GM18511 (cell line): ENCODE data around the gene DDX42.
"Not testable (repeated sequence)": the region's sequence is repeated elsewhere in the genome, so short reads cannot be mapped to it uniquely, and the experiment has no call there.

Experiments used
- ATAC-seq: cut with Tn5 transposase; IDR thresholded peaks from one replicate; pipeline ENCODE4 v1.9.1; 2021; ENCODE audit warnings: mild to moderate bottlenecking, moderate library complexity; ENCODE audit not compliant: unreplicated experiment

DDX42 gene

DNA sequence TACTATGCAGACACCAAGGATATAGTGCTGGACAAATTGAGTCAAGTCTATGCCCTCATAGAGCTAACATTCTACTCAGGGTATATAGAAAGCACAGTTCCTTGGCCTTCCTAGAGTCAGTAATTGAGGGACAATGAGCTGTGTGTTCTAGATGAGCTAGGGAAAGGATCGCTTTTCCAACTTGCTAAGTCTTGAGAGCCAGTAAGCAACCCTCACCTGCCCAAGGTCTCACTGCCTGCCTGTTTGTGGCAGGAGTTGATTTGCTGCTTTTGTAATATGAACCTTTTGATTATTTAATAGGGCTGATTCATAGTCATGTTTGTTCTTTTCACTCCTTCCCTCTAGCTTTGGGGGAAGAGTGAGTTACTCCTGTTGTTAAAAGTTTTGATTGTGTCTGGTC, 6.5 kb downstream of the DDX42 start:
- ATAC-seq = no peak

DNA sequence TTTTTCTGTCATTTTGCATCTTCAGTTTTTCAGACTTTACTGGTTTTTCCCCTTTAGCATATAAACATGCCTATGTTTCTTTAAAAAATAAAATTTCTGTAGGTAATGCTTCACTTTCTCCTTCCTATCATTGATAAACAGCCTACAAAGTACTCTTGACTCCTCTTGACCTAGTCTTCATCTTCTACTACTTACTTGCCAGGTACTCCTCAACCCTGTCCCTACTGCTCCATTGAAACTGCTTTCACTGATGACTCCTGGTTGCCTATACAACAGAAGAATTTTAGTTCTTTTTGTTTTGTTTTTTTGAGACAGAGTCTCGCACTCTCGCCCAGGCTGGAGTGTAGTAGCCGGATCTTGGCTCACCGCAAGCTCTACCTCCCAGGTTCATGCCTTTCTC, 7.0 kb downstream of the DDX42 start:
- no peak for ATAC-seq

DNA sequence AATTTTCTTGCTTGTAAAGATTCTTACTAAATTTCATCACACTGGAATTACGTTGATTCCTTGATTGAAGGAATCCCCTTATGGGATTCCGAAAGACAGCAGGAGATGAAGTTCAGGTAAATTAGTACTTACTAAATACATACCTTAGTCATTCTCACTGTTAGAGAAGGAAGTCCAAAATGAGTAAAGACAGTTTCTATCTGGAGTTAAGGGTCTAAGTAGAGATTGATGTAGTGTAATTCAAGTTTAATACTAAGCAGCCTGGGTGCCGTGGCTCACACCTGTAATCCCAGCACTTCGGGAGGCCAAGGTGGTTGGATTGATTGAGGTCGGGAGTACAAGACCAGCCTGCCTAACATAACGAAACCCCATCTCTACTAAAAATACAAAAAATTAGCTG, 9.6 kb downstream of the DDX42 start:
- no peak for ATAC-seq

DNA sequence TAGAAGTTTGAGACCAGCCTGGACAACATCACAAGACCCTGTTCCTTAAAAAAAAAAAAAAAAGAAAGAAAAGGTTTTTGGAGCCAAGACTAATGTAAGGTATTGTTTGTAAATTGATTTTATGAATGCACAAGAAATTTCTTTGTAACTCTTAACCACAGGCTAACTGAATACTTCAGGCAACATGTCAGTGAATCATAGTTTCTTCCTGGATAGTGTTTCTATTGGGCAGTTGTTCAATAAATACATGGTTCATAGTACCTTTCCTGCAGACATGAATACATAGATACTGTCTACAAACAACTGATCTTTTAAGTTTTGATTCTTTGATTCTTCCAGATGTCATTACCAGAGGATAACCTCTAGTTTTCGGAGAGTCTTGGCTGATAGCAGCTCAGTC, 11.6 kb downstream of the DDX42 start:
- no peak for ATAC-seq

DNA sequence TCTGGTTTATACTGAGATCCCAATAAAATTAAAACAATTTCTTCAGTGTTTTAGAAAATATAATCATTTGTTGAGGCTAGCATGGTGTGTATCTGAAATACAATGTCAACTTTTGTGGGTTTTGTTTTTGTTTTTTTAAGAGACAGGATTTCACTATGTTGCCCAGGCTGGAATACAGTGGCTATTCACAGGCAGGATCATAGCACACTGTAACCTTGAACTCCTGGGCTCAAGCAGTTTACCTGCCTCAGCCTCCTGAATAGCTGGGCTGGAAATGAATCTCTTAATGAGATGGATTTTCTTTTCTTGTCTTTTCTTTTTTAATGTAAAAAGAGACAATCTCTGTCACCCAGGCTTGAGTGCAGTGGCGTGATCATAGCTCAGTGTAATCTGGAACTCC, 12.1 kb downstream of the DDX42 start:
- ATAC-seq = no peak

DNA sequence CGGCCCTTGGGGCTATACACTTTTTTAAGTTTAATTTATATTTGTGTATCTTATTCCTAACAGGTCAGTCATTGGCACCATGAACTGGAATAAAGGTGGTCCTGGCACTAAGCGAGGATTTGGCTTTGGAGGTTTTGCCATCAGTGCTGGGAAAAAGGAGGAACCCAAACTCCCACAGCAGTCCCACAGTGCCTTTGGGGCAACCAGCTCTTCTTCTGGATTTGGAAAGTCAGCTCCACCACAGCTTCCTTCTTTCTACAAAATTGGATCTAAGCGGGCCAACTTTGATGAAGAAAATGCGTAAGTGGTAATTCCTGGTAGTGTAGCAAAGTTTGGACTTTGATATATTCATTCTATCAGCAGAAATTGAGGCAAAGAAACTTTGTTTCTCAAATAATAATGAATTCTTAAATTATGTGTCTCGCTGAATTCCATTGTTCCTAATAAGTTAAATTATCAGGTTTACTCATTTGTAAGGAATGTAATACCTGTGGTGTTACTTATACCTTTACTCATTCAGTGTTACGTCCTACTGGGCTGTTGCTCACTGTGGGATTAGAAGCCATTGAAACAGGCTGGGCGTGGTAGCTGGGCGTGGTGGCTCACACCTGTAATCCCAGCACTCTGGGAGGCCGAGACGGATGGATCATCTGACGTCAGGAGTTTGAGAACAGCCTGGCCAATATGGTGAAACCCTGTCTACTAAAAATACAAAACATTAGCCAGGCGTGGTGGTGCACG, 13.2 kb downstream of the DDX42 start:
- ATAC-seq = no peak

DNA sequence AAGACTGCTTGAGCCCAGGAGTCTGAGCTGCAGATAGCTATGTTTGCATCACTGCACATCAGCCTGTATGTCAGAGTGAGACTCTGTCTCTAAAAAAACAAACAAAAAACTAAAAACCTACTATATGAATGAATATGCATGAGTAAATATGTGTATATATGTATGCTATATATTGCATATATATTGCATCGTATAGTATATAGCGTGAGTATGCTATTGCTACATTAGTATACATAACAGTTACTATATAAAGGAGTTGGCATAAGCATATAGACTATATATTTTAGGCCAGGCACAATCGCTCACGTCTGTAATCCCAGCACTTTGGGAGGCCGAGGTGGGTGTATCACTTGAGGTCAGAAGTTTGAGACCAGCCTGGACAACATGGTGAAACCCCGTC, 16.1 kb downstream of the DDX42 start:
- ATAC-seq = no peak

DNA sequence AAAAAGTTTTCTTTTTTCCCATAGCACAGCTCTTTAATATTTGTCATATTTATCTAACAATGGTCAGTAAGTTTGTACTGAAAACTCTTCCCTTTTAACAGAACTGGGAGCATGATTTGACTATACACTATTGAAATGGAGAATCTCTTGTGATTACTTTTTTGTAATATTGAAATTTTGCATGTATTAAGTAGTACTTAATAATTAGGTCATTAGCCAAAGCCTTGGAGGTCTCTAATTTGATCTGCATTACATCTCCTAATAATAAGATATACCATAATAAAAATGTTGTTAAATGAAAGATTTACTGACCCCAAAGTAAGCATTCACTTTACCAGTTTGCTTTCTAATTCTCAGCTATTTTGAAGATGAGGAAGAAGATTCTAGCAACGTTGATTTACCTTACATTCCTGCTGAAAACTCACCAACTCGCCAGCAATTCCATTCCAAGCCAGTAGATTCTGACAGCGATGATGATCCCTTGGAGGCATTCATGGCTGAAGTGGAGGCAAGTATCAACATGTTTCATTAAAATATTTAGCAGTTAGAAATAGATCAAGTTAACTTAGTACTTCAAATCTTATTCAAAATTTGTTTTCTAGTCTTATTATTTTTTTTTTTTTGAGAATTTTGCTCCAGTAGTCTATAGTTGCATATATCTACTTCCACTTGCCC, 18.2 kb downstream of the DDX42 start:
- no peak for ATAC-seq

DNA sequence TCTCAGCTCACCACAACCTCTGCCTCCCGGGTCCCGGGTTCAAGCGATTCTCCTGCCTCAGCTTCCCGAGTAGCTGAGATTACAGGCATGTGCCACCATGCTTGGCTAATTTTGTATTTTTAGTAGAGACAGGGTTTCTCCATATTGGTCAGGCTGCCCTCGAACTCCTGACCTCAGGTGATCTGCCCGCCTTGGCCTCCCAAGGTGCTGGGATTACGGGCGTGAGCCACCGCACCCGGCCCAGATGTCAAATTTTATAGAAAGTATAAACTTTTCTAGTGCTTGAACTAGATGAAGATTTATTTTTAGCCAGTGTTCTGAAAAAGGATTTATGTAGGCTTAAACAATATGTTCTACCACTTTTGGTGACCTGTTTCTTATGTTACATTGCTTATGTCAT, 22.4 kb downstream of the DDX42 start:
- ATAC-seq = not testable (repeated sequence)

DNA sequence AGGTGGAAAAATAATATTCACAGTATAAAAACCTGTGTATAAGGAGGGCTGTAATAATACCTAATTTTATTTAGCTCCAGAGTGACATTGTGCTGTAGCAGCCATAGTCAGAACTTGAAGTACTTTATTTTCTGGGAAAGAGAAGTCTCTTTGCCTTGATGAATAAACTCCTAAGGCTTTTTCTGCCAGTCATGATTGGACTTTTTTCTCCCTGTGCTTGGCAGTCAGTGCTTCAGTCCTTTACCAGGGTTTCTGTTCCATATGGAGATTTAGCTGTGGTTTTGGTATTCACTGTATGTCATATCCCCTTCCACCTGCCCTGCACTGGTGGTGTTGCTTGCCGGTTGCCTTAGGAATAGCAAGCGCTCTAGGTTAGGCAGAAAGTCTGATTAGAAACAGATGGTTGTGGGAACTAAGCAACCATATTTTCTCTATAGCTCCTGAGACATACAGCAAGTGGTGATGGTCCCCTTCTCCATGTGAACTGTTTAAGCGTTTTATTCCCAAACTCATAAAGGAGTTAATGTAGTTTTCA, 24.7 kb downstream of the DDX42 start:
- no peak for ATAC-seq

DNA sequence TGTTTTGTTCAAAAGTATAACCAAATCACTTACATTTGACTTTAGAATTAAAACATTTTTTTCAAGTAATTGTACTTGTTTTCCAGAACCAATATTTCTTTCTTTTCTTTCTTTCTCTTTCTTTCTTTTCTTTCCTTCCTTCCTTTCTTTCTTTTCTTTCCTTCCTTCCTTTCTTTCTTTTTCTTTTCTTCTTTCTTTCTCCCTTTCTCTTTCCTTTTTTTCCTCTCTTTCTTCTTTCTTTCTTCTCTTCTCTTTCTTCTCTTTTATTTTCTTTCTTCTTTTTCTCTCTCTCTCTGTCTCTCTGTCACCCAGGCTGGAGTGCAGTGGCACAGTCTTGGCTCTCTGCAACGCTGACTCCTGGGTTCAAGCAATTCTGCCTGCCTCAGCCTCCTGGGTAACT, 26.8 kb downstream of the DDX42 start:
- ATAC-seq = no peak

DNA sequence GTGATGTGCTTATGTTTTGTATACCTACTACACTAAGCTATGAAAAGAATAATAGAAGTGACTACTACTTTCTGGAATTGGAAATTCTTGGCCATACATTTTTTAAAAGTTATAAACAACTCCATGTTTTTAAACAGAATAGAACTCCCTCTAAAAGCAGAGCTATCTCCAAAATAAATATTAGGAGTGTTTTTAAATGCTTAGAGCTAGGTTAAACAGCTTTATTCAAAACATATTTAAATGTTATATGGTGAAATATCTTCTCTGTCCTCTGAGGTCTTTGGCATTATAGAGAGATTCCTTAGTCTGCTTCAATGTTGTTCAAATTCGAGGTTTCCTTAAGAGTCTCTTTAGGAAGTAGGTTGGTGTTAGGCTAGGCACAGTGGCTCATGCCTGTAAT, 30.4 kb downstream of the DDX42 start:
- no peak for ATAC-seq

DNA sequence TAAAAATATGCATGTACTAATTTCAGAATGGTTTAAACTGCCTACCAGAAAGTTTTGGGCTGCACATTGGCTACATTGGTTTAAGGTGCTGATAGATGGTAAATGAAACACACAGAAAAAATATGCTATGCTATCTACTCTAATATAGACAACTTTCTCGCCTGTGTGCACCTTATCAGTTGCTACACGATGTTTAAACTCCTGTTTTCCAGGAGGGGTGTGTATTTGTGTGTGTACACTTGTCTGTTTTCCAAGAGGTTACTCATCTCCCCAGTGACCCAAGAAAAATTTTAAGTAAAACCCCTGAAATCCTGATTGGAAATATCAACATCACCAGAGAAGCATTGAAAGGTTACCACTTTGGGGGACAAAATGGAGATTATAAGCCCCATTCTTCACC, 31.6 kb downstream of the DDX42 start:
- ATAC-seq = no peak

DNA sequence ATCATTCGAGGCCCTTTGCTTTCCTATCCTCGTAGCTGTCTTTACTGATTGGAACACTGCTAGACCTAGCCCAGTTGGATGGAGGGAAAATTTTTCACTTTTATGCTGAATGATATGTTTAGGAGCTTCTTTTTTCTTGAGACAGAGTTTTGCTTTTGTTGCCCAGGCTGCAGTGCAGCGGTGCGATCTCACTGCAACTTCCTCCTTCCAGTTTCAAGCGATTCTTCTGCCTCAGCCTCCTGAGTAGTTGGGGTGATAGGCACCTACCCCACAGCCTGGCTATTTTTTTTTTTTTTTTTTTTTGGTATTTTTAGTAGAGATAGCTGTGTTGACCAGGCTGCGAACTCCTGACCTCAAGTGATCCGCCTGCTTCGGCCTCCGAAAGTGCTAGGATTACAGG, 36.0 kb downstream of the DDX42 start:
- no peak for ATAC-seq

DNA sequence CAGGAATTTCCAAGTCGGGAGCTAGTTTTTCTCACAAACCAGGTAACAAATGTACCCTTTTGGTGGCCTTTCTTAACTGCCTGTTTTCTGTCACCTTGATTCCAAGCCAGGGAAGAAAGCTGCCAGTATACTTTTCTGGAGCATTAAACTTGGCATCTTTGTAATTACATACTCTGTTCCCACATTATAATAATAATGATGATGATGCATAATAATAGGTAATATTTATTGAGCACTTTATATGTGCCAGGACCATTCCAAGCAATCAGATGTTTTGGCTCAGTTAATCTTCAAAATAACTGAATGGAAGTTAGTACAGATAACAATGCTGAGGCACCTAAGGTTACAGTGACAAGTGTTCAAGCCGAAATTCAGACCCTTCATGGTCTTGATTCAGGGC, 42.2 kb downstream of the DDX42 start:
- no peak for ATAC-seq

DNA sequence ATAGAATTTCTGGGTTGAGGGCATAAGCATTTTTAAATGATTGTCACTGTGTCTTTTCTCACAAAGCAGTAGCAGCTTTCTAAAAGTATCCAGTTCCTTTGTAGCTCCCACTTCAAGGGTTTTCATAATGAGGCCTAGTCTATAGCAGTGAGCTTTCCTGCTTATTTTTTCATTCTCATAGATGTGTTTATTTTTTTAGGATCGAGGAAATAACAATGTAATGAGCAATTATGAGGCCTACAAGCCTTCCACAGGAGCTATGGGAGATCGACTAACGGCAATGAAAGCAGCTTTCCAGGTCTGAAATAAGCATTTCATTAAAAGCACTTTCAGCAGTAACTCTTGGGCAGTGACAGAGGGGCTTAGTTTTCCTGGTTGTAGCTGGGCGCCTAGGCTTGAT, 42.7 kb downstream of the DDX42 start:
- ATAC-seq = no peak

DNA sequence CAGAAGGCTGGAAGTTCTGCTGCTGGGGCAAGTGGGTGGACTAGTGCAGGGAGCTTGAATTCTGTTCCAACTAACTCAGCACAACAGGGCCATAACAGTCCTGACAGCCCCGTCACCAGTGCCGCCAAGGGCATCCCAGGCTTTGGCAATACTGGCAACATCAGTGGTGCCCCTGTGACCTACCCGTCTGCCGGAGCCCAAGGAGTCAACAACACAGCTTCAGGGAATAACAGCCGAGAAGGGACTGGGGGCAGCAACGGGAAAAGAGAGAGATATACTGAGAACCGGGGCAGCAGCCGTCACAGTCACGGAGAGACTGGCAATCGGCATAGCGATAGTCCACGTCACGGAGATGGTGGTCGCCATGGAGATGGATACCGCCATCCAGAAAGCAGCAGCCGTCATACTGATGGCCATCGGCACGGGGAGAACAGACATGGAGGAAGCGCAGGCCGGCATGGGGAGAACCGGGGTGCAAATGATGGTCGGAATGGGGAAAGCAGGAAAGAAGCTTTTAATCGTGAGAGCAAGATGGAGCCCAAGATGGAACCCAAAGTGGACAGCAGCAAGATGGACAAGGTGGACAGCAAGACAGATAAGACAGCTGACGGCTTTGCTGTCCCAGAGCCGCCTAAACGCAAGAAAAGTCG, 43.9 kb downstream of the DDX42 start:
- no peak for ATAC-seq

DNA sequence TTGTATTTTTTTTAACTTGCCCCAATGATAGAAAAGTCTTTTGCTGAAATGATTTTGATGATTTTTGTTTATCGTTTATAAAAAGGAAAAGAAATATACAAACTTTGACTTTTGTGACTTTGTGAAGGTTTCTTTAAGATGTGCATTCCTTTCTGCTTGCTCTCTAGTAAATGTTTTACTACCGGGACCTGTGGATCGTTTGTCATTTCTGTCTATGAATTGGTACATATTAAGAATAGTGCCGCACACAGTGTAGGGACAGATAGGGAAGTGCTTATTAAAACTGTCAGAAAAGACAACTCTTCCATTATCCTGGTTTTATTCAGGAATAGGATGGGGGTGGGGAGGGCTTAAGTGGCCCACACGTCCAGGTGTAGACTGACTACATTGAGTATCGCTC, 45.2 kb downstream of the DDX42 start:
- no peak for ATAC-seq

DNA sequence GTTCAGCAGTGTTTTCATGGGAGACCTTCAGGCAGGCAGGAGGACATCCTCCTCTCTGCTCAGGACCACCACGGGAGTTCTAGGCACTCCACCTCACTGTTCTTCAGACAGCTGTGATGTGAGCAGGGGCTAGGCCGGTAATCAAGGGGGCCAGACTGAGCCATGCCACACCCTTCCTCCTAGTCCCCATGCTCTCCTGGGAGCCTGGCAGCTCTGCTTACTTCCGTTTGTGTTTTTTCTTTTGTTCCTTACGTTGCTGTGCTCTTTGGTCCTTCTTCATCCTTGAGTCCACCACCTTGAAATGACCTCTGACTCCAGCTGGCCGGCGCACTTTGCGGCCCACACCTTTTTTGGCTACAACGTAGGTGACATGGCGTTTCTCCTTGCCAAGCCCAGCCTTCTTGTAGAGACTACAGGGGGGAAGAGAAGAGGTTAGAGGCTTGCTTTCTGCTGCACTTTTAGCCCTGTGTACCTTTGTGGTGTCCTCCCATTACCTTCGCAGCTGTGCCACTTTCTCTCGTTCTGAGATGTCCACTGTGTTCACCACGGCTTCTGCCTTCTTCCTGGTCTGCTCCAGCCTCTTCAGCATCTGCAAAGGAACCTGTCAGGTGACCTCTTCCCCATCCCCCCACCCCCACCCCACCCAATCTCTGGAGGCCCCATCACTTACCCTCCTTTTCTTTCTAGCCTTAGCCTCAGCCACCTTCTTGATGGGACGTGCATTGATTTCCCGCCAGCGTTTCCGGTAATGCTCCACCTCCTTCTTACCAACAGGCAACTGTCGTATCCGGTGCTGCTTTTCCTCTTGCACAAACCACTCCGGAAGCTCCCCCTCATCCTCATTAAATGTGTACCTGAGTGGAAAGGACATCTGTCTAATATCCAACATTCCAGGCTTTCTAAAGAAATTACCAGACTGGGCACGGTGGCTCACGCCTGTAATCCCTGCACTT, 45.9 kb downstream of the DDX42 start:
- no peak for ATAC-seq

DNA sequence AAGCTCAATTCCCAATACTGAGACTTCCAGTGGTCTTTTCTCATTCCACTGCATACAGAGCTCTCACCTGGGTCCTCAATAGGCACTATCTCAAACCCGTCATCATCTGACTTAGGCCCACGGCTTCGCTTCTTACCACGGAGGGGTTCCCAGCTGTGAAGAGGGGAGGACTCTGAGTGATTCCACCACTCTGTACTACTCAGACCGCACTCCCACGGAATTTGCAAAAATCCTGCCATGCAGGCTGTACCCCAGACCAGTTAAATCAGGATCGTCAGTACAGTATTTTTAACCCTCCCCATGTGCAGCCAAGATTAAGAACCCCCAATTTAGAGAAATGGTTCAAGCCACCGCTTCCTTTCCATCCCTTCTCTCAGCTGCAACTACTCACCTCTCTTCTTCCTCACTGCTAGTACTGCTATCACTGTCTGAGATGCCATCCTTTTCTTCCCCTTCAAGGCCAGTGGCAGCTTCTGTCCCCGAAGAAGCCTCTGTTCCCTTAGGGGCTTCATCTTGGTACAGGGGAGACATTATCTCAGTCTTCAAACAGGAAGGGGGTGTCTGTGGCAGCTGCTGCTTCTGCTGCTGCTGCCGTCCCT, 47.1 kb downstream of the DDX42 start:
- ATAC-seq = no peak

DNA sequence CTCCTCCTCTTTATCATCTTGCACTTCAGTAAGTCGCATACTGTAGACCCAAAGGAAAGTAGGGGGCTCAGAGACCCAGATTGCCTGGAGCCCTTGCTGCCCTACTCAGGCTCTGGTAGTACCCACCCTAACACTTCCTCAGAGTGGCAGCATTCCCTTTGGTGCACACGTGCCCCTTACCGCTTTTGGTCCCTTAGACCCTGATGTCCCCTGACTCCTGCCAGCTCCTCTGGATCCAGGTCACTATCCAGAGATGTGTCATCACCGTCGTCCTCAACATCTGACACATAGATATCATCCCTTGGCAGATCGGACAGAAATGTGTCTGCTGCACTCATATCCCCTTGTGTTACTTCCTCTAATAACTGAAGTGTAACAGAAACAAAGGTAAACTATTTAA, 47.8 kb downstream of the DDX42 start:
- no peak for ATAC-seq
